GF-D8 (cell line): ENCODE results near the gene APLN.

Experiments used
- DNase-seq: peaks from one replicate; lab custom pipeline; 2025; lab: John Stamatoyannopoulos, UW

The APLN gene

GRCh38 chrX:129640737-129641136 is 14.0 kb downstream of the APLN start:
- DNase-seq: no peak

GRCh38 chrX:129638917-129639316 is 15.8 kb downstream of the APLN start:
- DNase-seq: no peak

- DNase-seq: no peak
Measured at GRCh38 chrX:129637217-129638109, 17.3 kb downstream of the APLN start.

GRCh38 chrX:129636175-129636681 is 18.5 kb downstream of the APLN start:
- DNase-seq: no peak

GRCh38 chrX:129634541-129634940 is 20.2 kb downstream of the APLN start:
- no peak for DNase-seq

- no peak for DNase-seq
Measured at GRCh38 chrX:129632443-129632842, 22.3 kb downstream of the APLN start.

- no peak for DNase-seq
Measured at GRCh38 chrX:129631849-129632248, 22.9 kb downstream of the APLN start.

GRCh38 chrX:129629837-129630236 is 24.9 kb downstream of the APLN start:
- no peak for DNase-seq

GRCh38 chrX:129626026-129626425 is 28.7 kb downstream of the APLN start:
- DNase-seq: no peak

GRCh38 chrX:129622757-129623301 is 31.9 kb downstream of the APLN start:
- DNase-seq: no peak

- DNase-seq: no peak
Measured at GRCh38 chrX:129618997-129619396, 35.8 kb downstream of the APLN start.

- DNase-seq: no peak
Measured at GRCh38 chrX:129617420-129617819, 37.3 kb downstream of the APLN start.

- DNase-seq: no peak
Measured at GRCh38 chrX:129614481-129615255, 40.1 kb downstream of the APLN start.

- no peak for DNase-seq
Measured at GRCh38 chrX:129613596-129613995, 41.2 kb downstream of the APLN start.

- DNase-seq: no peak
Measured at GRCh38 chrX:129612396-129612795, 42.4 kb downstream of the APLN start.

GRCh38 chrX:129609395-129609794 is 45.4 kb downstream of the APLN start:
- DNase-seq: no peak

GRCh38 chrX:129608496-129608895 is 46.3 kb downstream of the APLN start:
- no peak for DNase-seq

GRCh38 chrX:129606918-129607317 is 47.8 kb downstream of the APLN start:
- DNase-seq: no peak

- no peak for DNase-seq
Measured at GRCh38 chrX:129600981-129601424, 53.8 kb downstream of the APLN start.

- DNase-seq: no peak
Measured at GRCh38 chrX:129599996-129600395, 54.8 kb downstream of the APLN start.

GRCh38 chrX:129599499-129599898 is 55.3 kb downstream of the APLN start:
- no peak for DNase-seq

- no peak for DNase-seq
Measured at GRCh38 chrX:129597905-129598304, 56.9 kb downstream of the APLN start.

GRCh38 chrX:129596077-129596476 is 58.7 kb downstream of the APLN start:
- DNase-seq: no peak
